ENCODE measurements around the gene PGAP1. TPM values are rescaled to one million over a fixed set of nuclear protein-coding genes. Genes with fewer than 3 reads are reported as not detected.

Gene PGAP1
- polyA plus RNA-seq, 4 donors = 0.54 to 17.8 (median 2.0) TPM

- H3K4me1 ChIP-seq (ENCODE audit: control insufficient read depth in 3 of 3, insufficient read depth in 2 of 3, low read depth in 1 of 3, low read length in 2 of 3) = no peaks in the 10 kb centered on the region
- peaks cover 0 to 4% (median 2%) of the 10 kb centered on the region in 3 donors for H3K36me3 ChIP-seq (ENCODE audit: control insufficient read depth in 3 of 3, insufficient read depth in 2 of 3, low read depth in 1 of 3, low read length in 3 of 3)
- no peaks in the 10 kb centered on the region for H3K27me3 ChIP-seq (ENCODE audit: control insufficient read depth in 3 of 3, insufficient read depth in 3 of 3, low read length in 3 of 3)
- DNase-seq (peak; percentile 47 to 57), FAIRE-seq (peak; percentile 89)
- 25 to 51% (median 40%) methylated on average over 4 of the region's 4 CpGs for WGBS, 3 donors
- H3K27ac ChIP-seq (ENCODE audit: low read depth in 1 of 3, low read length in 2 of 3) = no peak overlapping the region
- H3K9me3 ChIP-seq (ENCODE audit: control insufficient read depth in 2 of 2, insufficient read depth in 1 of 2, low read depth in 1 of 2, low read length in 1 of 2) = no peaks in the 10 kb centered on the region
- no peak overlapping the region for H3K4me3 ChIP-seq (ENCODE audit: low read depth in 1 of 3, low read length in 3 of 3)
Measured at GRCh38 chr2:196853301-196854087, 73.0 kb downstream of the PGAP1 start.

- WGBS, 3 donors = 28 to 51% (median 29%) methylated on average over 1 of the region's 1 CpG
- peaks cover 0 to 3% (median 0%) of the 10 kb centered on the region in 3 donors for H3K36me3 ChIP-seq (ENCODE audit: control insufficient read depth in 3 of 3, insufficient read depth in 2 of 3, low read depth in 1 of 3, low read length in 3 of 3)
- no peak for FAIRE-seq
Measured at GRCh38 chr2:196851088-196851487, 75.4 kb downstream of the PGAP1 start.

GRCh38 chr2:196849895-196850294, 76.6 kb downstream of the PGAP1 start:
- FAIRE-seq (no peak), DNase-seq (peak; percentile 51 to 67)
- no peak overlapping the region for H3K27ac ChIP-seq (ENCODE audit: low read depth in 1 of 3, low read length in 2 of 3)
- no peaks in the 10 kb centered on the region for H3K9me3 ChIP-seq (ENCODE audit: control insufficient read depth in 2 of 2, insufficient read depth in 1 of 2, low read depth in 1 of 2, low read length in 1 of 2)
- H3K27me3 ChIP-seq (ENCODE audit: control insufficient read depth in 3 of 3, insufficient read depth in 3 of 3, low read length in 3 of 3) = no peaks in the 10 kb centered on the region
- H3K4me1 ChIP-seq (ENCODE audit: control insufficient read depth in 3 of 3, insufficient read depth in 2 of 3, low read depth in 1 of 3, low read length in 2 of 3) = no peaks in the 10 kb centered on the region
- no peak overlapping the region for H3K4me3 ChIP-seq (ENCODE audit: low read depth in 1 of 3, low read length in 3 of 3)
- no peaks in the 10 kb centered on the region for H3K36me3 ChIP-seq (ENCODE audit: control insufficient read depth in 3 of 3, insufficient read depth in 2 of 3, low read depth in 1 of 3, low read length in 3 of 3)

More at GRCh38 chr2:196851088-196851487, 75.4 kb downstream of the PGAP1 start:
- H3K9me3 ChIP-seq (ENCODE audit: control insufficient read depth in 2 of 2, insufficient read depth in 1 of 2, low read depth in 1 of 2, low read length in 1 of 2) = no peaks in the 10 kb centered on the region
- no peaks in the 10 kb centered on the region for H3K4me1 ChIP-seq (ENCODE audit: control insufficient read depth in 3 of 3, insufficient read depth in 2 of 3, low read depth in 1 of 3, low read length in 2 of 3)
- H3K27me3 ChIP-seq (ENCODE audit: control insufficient read depth in 3 of 3, insufficient read depth in 3 of 3, low read length in 3 of 3) = no peaks in the 10 kb centered on the region
- no peak for DNase-seq
- H3K4me3 ChIP-seq (ENCODE audit: low read depth in 1 of 3, low read length in 3 of 3) = no peak overlapping the region
- H3K27ac ChIP-seq (ENCODE audit: low read depth in 1 of 3, low read length in 2 of 3) = no peak overlapping the region

GRCh38 chr2:196846295-196846694, 80.2 kb downstream of the PGAP1 start:
- H3K4me1 ChIP-seq (ENCODE audit: control insufficient read depth in 3 of 3, insufficient read depth in 2 of 3, low read depth in 1 of 3, low read length in 2 of 3) = no peaks in the 10 kb centered on the region
- no peaks in the 10 kb centered on the region for H3K9me3 ChIP-seq (ENCODE audit: control insufficient read depth in 2 of 2, insufficient read depth in 1 of 2, low read depth in 1 of 2, low read length in 1 of 2)
- H3K36me3 ChIP-seq (ENCODE audit: control insufficient read depth in 3 of 3, insufficient read depth in 2 of 3, low read depth in 1 of 3, low read length in 3 of 3) = peaks cover 0 to 2% (median 0%) of the 10 kb centered on the region in 3 donors
- no peak for FAIRE-seq
- DNase-seq = no peak
- H3K27me3 ChIP-seq (ENCODE audit: control insufficient read depth in 3 of 3, insufficient read depth in 3 of 3, low read length in 3 of 3) = no peaks in the 10 kb centered on the region
- no peak overlapping the region for H3K27ac ChIP-seq (ENCODE audit: low read depth in 1 of 3, low read length in 2 of 3)
- H3K4me3 ChIP-seq (ENCODE audit: low read depth in 1 of 3, low read length in 3 of 3) = no peak overlapping the region

GRCh38 chr2:196845371-196845770, 81.1 kb downstream of the PGAP1 start:
- no peak for DNase-seq
- H3K4me3 ChIP-seq (ENCODE audit: low read depth in 1 of 3, low read length in 3 of 3) = no peak overlapping the region
- H3K27me3 ChIP-seq (ENCODE audit: control insufficient read depth in 3 of 3, insufficient read depth in 3 of 3, low read length in 3 of 3) = no peaks in the 10 kb centered on the region
- H3K4me1 ChIP-seq (ENCODE audit: control insufficient read depth in 3 of 3, insufficient read depth in 2 of 3, low read depth in 1 of 3, low read length in 2 of 3) = no peaks in the 10 kb centered on the region
- peaks cover 0 to 3% (median 2%) of the 10 kb centered on the region in 3 donors for H3K36me3 ChIP-seq (ENCODE audit: control insufficient read depth in 3 of 3, insufficient read depth in 2 of 3, low read depth in 1 of 3, low read length in 3 of 3)
- no peak overlapping the region for H3K27ac ChIP-seq (ENCODE audit: low read depth in 1 of 3, low read length in 2 of 3)
- no peaks in the 10 kb centered on the region for H3K9me3 ChIP-seq (ENCODE audit: control insufficient read depth in 2 of 2, insufficient read depth in 1 of 2, low read depth in 1 of 2, low read length in 1 of 2)
- peak; percentile 49 for FAIRE-seq
- 86 to 92% (median 88%) methylated on average over 3 of the region's 3 CpGs for WGBS, 3 donors

- WGBS, 3 donors = 92 to 97% (median 94%) methylated on average over 2 of the region's 2 CpGs
- Histone ChIP-seq H3K4me1 (ENCODE audit: control insufficient read depth in 3 of 3, insufficient read depth in 2 of 3, low read depth in 1 of 3, low read length in 2 of 3) (no peaks in the 10 kb centered on the region), H3K27ac (ENCODE audit: low read depth in 1 of 3, low read length in 2 of 3) (no peak overlapping the region), H3K27me3 (ENCODE audit: control insufficient read depth in 3 of 3, insufficient read depth in 3 of 3, low read length in 3 of 3) (no peaks in the 10 kb centered on the region), H3K4me3 (ENCODE audit: low read depth in 1 of 3, low read length in 3 of 3) (no peak overlapping the region), H3K9me3 (ENCODE audit: control insufficient read depth in 2 of 2, insufficient read depth in 1 of 2, low read depth in 1 of 2, low read length in 1 of 2) (no peaks in the 10 kb centered on the region), H3K36me3 (ENCODE audit: control insufficient read depth in 3 of 3, insufficient read depth in 2 of 3, low read depth in 1 of 3, low read length in 3 of 3) (peaks cover 0 to 10% (median 3%) of the 10 kb centered on the region in 3 donors)
- FAIRE-seq = no peak
- no peak for DNase-seq
Measured at GRCh38 chr2:196840171-196840570, 86.3 kb downstream of the PGAP1 start.

GRCh38 chr2:196839574-196839973, 86.9 kb downstream of the PGAP1 start:
- Histone ChIP-seq H3K36me3 (ENCODE audit: control insufficient read depth in 3 of 3, insufficient read depth in 2 of 3, low read depth in 1 of 3, low read length in 3 of 3) (peaks cover 0 to 10% (median 3%) of the 10 kb centered on the region in 3 donors), H3K27ac (ENCODE audit: low read depth in 1 of 3, low read length in 2 of 3) (no peak overlapping the region), H3K4me1 (ENCODE audit: control insufficient read depth in 3 of 3, insufficient read depth in 2 of 3, low read depth in 1 of 3, low read length in 2 of 3) (no peaks in the 10 kb centered on the region), H3K9me3 (ENCODE audit: control insufficient read depth in 2 of 2, insufficient read depth in 1 of 2, low read depth in 1 of 2, low read length in 1 of 2) (no peaks in the 10 kb centered on the region), H3K27me3 (ENCODE audit: control insufficient read depth in 3 of 3, insufficient read depth in 3 of 3, low read length in 3 of 3) (no peaks in the 10 kb centered on the region), H3K4me3 (ENCODE audit: low read depth in 1 of 3, low read length in 3 of 3) (no peak overlapping the region)
- no peak for FAIRE-seq
- 86 to 91% (median 88%) methylated on average over 2 of the region's 2 CpGs for WGBS, 3 donors
- no peak for DNase-seq

- Histone ChIP-seq H3K36me3 (ENCODE audit: control insufficient read depth in 3 of 3, insufficient read depth in 2 of 3, low read depth in 1 of 3, low read length in 3 of 3) (peaks cover 0 to 8% (median 3%) of the 10 kb centered on the region in 3 donors), H3K27ac (ENCODE audit: low read depth in 1 of 3, low read length in 2 of 3) (no peak overlapping the region), H3K27me3 (ENCODE audit: control insufficient read depth in 3 of 3, insufficient read depth in 3 of 3, low read length in 3 of 3) (no peaks in the 10 kb centered on the region), H3K4me1 (ENCODE audit: control insufficient read depth in 3 of 3, insufficient read depth in 2 of 3, low read depth in 1 of 3, low read length in 2 of 3) (no peaks in the 10 kb centered on the region), H3K4me3 (ENCODE audit: low read depth in 1 of 3, low read length in 3 of 3) (no peak overlapping the region), H3K9me3 (ENCODE audit: control insufficient read depth in 2 of 2, insufficient read depth in 1 of 2, low read depth in 1 of 2, low read length in 1 of 2) (no peaks in the 10 kb centered on the region)
- DNase-seq (no peak), FAIRE-seq (peak; percentile 10)
Measured at GRCh38 chr2:196836440-196836839, 90.1 kb downstream of the PGAP1 start.

GRCh38 chr2:196830701-196831100, 95.8 kb downstream of the PGAP1 start:
- Histone ChIP-seq H3K4me1 (ENCODE audit: control insufficient read depth in 3 of 3, insufficient read depth in 2 of 3, low read depth in 1 of 3, low read length in 2 of 3) (no peaks in the 10 kb centered on the region), H3K36me3 (ENCODE audit: control insufficient read depth in 3 of 3, insufficient read depth in 2 of 3, low read depth in 1 of 3, low read length in 3 of 3) (peaks cover 0 to 5% (median 0%) of the 10 kb centered on the region in 3 donors), H3K27me3 (ENCODE audit: control insufficient read depth in 3 of 3, insufficient read depth in 3 of 3, low read length in 3 of 3) (no peaks in the 10 kb centered on the region), H3K27ac (ENCODE audit: low read depth in 1 of 3, low read length in 2 of 3) (no peak overlapping the region), H3K9me3 (ENCODE audit: control insufficient read depth in 2 of 2, insufficient read depth in 1 of 2, low read depth in 1 of 2, low read length in 1 of 2) (no peaks in the 10 kb centered on the region), H3K4me3 (ENCODE audit: low read depth in 1 of 3, low read length in 3 of 3) (no peak overlapping the region)
- no peak for FAIRE-seq
- DNase-seq = no peak
- 94 to 100% (median 96%) methylated on average over 1 of the region's 1 CpG for WGBS, 3 donors
